NCI-H1694 treated with DMSO at 0.1 percent for 48 hours (cell line): ENCODE results near the gene DSCAML1.

Experiments
- DNase-seq: peaks from one replicate; lab custom pipeline; 2025; lab: John Stamatoyannopoulos, UW

The DSCAML1 gene

GRCh38 chr11:117610901-117611300 lies 186.1 kb downstream of the DSCAML1 start:
- DNase-seq: no peak

- DNase-seq: no peak
Measured at GRCh38 chr11:117610045-117610444, 187.0 kb downstream of the DSCAML1 start.

GRCh38 chr11:117607449-117607848 lies 189.6 kb downstream of the DSCAML1 start:
- no peak for DNase-seq

- no peak for DNase-seq
Measured at GRCh38 chr11:117606790-117607189, 190.2 kb downstream of the DSCAML1 start.

- DNase-seq: no peak
Measured at GRCh38 chr11:117606211-117606610, 190.8 kb downstream of the DSCAML1 start.

- no peak for DNase-seq
Measured at GRCh38 chr11:117605331-117605730, 191.7 kb downstream of the DSCAML1 start.

GRCh38 chr11:117604336-117604995 lies 192.6 kb downstream of the DSCAML1 start:
- DNase-seq: no peak

GRCh38 chr11:117603932-117604331 lies 193.1 kb downstream of the DSCAML1 start:
- DNase-seq: no peak

- DNase-seq: no peak
Measured at GRCh38 chr11:117601006-117601708, 195.9 kb downstream of the DSCAML1 start.

- no peak for DNase-seq
Measured at GRCh38 chr11:117600234-117600783, 196.7 kb downstream of the DSCAML1 start.

- DNase-seq: no peak
Measured at GRCh38 chr11:117597071-117597470, 199.9 kb downstream of the DSCAML1 start.

- DNase-seq: no peak
Measured at GRCh38 chr11:117595440-117595839, 201.6 kb downstream of the DSCAML1 start.

GRCh38 chr11:117594721-117595120 lies 202.3 kb downstream of the DSCAML1 start:
- no peak for DNase-seq

GRCh38 chr11:117593065-117593464 lies 204.0 kb downstream of the DSCAML1 start:
- DNase-seq: no peak

- no peak for DNase-seq
Measured at GRCh38 chr11:117591316-117592039, 205.5 kb downstream of the DSCAML1 start.

GRCh38 chr11:117589063-117589462 lies 208.0 kb downstream of the DSCAML1 start:
- no peak for DNase-seq

- DNase-seq: no peak
Measured at GRCh38 chr11:117588166-117588810, 208.7 kb downstream of the DSCAML1 start.

- no peak for DNase-seq
Measured at GRCh38 chr11:117587416-117587815, 209.6 kb downstream of the DSCAML1 start.

GRCh38 chr11:117586392-117586791 lies 210.6 kb downstream of the DSCAML1 start:
- no peak for DNase-seq

GRCh38 chr11:117585631-117586030 lies 211.4 kb downstream of the DSCAML1 start:
- DNase-seq: no peak

GRCh38 chr11:117584056-117584830 lies 212.8 kb downstream of the DSCAML1 start:
- DNase-seq: no peak
